ACHN (cell line): ENCODE data around the gene GPR18.

Experiments used
- DNase-seq: peaks from one replicate; pipeline ENCODE4 v3.0.0-alpha.2; 2015
- in situ Hi-C: cut with HindIII; loops from 2 replicates; pipeline ENCODE4 v1.10.0; 2017; ENCODE audit warnings: low sequenced_read_pairs, low pct_ligation_motif_present, low pct_unique_long_range_greater_than_20kb

The GPR18 gene

GRCh38 chr13:99258210-99258860, at the start of gene GPR18:
Gene GPR18 (minus strand): TSS chr13:99258379. CDS start chr13:99255872, 2,507 bp downstream.
- in situ Hi-C loops, result no loop called here
- DNase-seq, result no peak

GRCh38 chr13:99307648-99308339, 49.6 kb upstream of the GPR18 start:
- DNase-seq, result peak; percentile 61
- in situ Hi-C loops, result no loop called here

- DNase-seq, result peak; percentile 17
- in situ Hi-C loops, result no loop called here
Observed at GRCh38 chr13:99307247-99307646, 49.1 kb upstream of the GPR18 start, which contains the start of gene GPR183. Gene GPR183 (minus strand): TSS chr13:99307399. CDS start chr13:99296145, 11,254 bp downstream.

- DNase-seq, result no peak
Observed at GRCh38 chr13:99305566-99305965, 47.4 kb upstream of the GPR18 start.

GRCh38 chr13:99305158-99305557, 47.0 kb upstream of the GPR18 start:
- DNase-seq, result no peak
- in situ Hi-C loops, result no loop called here

More at GRCh38 chr13:99305566-99305965, 47.4 kb upstream of the GPR18 start:
- in situ Hi-C loops, result no loop called here

- DNase-seq, result no peak
- in situ Hi-C loops, result no loop called here
Observed at GRCh38 chr13:99304541-99304940, 46.4 kb upstream of the GPR18 start.

GRCh38 chr13:99303863-99304521, 45.8 kb upstream of the GPR18 start:
- in situ Hi-C loops, result no loop called here
- DNase-seq, result no peak

- no peak for DNase-seq
- in situ Hi-C loops, result no loop called here
Observed at GRCh38 chr13:99302637-99303505, 44.7 kb upstream of the GPR18 start.

GRCh38 chr13:99301913-99302636, 43.9 kb upstream of the GPR18 start:
- DNase-seq, result no peak
- in situ Hi-C loops, result no loop called here

GRCh38 chr13:99301056-99301838, 43.1 kb upstream of the GPR18 start:
- no peak for DNase-seq
- in situ Hi-C loops, result no loop called here

- DNase-seq, result no peak
- in situ Hi-C loops, result no loop called here
Observed at GRCh38 chr13:99299920-99300341, 41.8 kb upstream of the GPR18 start.

- DNase-seq, result no peak
- in situ Hi-C loops, result no loop called here
Observed at GRCh38 chr13:99299256-99299919, 41.2 kb upstream of the GPR18 start.

GRCh38 chr13:99298056-99298455, 39.9 kb upstream of the GPR18 start:
- DNase-seq, result no peak
- in situ Hi-C loops, result no loop called here

GRCh38 chr13:99297331-99297730, 39.2 kb upstream of the GPR18 start:
- no peak for DNase-seq
- in situ Hi-C loops, result no loop called here

- no peak for DNase-seq
- in situ Hi-C loops, result no loop called here
Observed at GRCh38 chr13:99296398-99296797, 38.2 kb upstream of the GPR18 start.

GRCh38 chr13:99295488-99296252, 37.5 kb upstream of the GPR18 start:
- in situ Hi-C loops, result no loop called here

More at GRCh38 chr13:99295488-99296252, 37.5 kb upstream of the GPR18 start:
- DNase-seq, result no peak
